Natural killer cell (primary cell): Measurements from ENCODE around the gene TUBE1. TPM values are rescaled to one million over a fixed set of nuclear protein-coding genes. Genes with fewer than 3 reads are reported as not detected.

Experiments
- total RNA-seq, 4 donors: library from RNA; stranded (reverse); fragments of 120-200 nt in 1 of 4; gene quantifications; one replicate each; pipeline versions ENCODE4 v1.2.3 to v1.2.4, GENCODE V29; 2013 to 2022

The TUBE1 gene
- total RNA-seq, 3 donors from 2014 or later (not counting 1 experiment from before 2014, with no cell fraction given): 15.6 to 31.2 (median 23.7) TPM

Other genes starting within 250 kb of the TUBE1 start
- 100 to 1,000 TPM; 616 to 757 (median 713) TPM for gene FYN, start 214.0 kb downstream of the TUBE1 start, total RNA-seq
- gene CCN6, start 33.4 kb downstream of the TUBE1 start, total RNA-seq: not detected
- 1 to 10 TPM in 1 of 3 donors, under 1 TPM in 2; 0.97 to 1.1 (median 0.99) TPM for gene FAM229B, start 109 bp upstream of the TUBE1 start, total RNA-seq
- gene LAMA4, start 167.1 kb upstream of the TUBE1 start, total RNA-seq: not detected